Body of pancreas (tissue), 4 donors: ENCODE results near the gene SMURF2. TPM values are rescaled to one million over a fixed set of nuclear protein-coding genes. Genes with fewer than 3 reads are reported as not detected.

Source experiments
- ATAC-seq: fragments of 150-250 bp; one replicate; pipeline ENCODE4 v1.9.1; 2016
- DNase-seq, 4 donors: peaks; one replicate each; pipeline ENCODE4 v3.0.0-alpha.2; 2019
- H3K27ac ChIP-seq, 4 donors: fragments of 200-600 bp; sonication (generic); 1 replicate in 3 of 4; 2 replicates in 1 of 4; pipeline versions ENCODE4 v1.5.1 to v1.6.1; 2016 to 2019; ENCODE audit warnings: mild to moderate bottlenecking in 1 of 4, mixed read lengths in 1 of 4, moderate library complexity in 1 of 4
- H3K27me3 ChIP-seq, 2 donors: fragments of 200-600 bp; sonication (generic); one replicate each; pipeline ENCODE4 v1.6.0; 2016; ENCODE audit warnings: mild to moderate bottlenecking in 1 of 2
- H3K36me3 ChIP-seq, 2 donors: fragments of 200-600 bp; sonication (generic); replicated peaks in 1 of 2; 2 replicates each; pipeline ENCODE4 v1.5.1; 2016; ENCODE audit warnings: low read depth in 2 of 2; ENCODE audit not compliant: insufficient read depth in 1 of 2
- H3K4me1 ChIP-seq: fragments of 200-600 bp; sonication (generic); one replicate; pipeline ENCODE4 v1.6.0; 2016
- H3K4me3 ChIP-seq, 2 donors: fragments of 200-600 bp; sonication (generic); 1 replicate in 1 of 2; 2 replicates in 1 of 2; pipeline ENCODE4 v1.5.1; 2016 to 2019
- H3K9me3 ChIP-seq, 3 donors: fragments of 200-600 bp; sonication (generic); 1 replicate in 2 of 3; 2 replicates in 1 of 3; pipeline ENCODE4 v1.5.1; 2016
- POLR2A ChIP-seq, 3 donors: fragments of 450-650 bp; IDR thresholded peaks; one replicate each; pipeline ENCODE4 v1.6.1; 2016; ENCODE audit warnings: antibody characterized with exemption in 3 of 3, mild to moderate bottlenecking in 2 of 3
- WGBS, 2 donors: methylation state at CpG; one replicate each; pipeline ENCODE4 v1.1.5; 2017; 5-methylcytosine and 5-hydroxymethylcytosine counted together
- intact Hi-C: fragments of 100-400 bp; cut with DNase I; formaldehyde crosslinking; loops from one replicate; pipeline ENCODE4 v1.15.1; 2023
- total RNA-seq, 2 donors: library from RNA; depleted of rRNA; stranded (reverse); fragments of >200 nt; gene quantifications; one replicate each; pipeline ENCODE4 v1.1.0, GENCODE V29; 2016
- TF ChIP-seq, protein P1 (sequence below), 7 experiments: fragments of 450-650 bp in 4 of 7; fragments of 200-600 bp in 3 of 7; sonication (generic) in 3 of 7; IDR thresholded peaks; one replicate each; pipeline ENCODE4 v1.5.1; 2016 to 2019; ENCODE audit warnings: antibody characterized with exemption in 7 of 7

Gene SMURF2
- total RNA-seq, 2 donors from 2014 or later: 10.6 to 15.5 TPM

DNA sequence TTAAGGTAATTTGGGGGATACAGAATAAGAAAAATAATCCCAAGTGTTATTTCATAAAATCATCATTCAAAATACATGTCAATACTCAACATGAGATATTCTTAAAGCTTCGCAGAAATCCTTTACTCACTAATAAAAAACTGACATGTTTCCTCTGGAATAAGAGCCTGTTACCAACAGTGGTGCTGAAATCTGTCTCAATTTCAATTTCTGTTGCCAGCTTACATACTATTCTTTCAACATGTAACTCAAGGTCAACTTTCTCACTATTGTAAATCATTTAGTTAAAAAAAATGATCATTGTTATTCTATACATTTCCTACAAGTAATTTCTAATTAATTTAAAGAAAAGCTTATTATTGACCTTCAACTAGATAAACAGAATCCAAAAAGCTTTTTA, 87.5 kb downstream of the SMURF2 start:
- Histone ChIP-seq H3K27ac (no peak overlapping the region), H3K36me3 (peaks cover 0 to 20% of the 10 kb centered on the region in 2 donors), H3K4me1 (no peaks in the 10 kb centered on the region), H3K4me3 (no peak overlapping the region), H3K9me3 (no peaks in the 10 kb centered on the region), H3K27me3 (no peaks in the 10 kb centered on the region)
- 93 to 95% methylated on average over 1 of the region's 1 CpG for WGBS, 2 donors
- DNase-seq (no peak), ATAC-seq (no peak)
- intact Hi-C loops: no loop called here
- TF ChIP-seq, protein P1, sequence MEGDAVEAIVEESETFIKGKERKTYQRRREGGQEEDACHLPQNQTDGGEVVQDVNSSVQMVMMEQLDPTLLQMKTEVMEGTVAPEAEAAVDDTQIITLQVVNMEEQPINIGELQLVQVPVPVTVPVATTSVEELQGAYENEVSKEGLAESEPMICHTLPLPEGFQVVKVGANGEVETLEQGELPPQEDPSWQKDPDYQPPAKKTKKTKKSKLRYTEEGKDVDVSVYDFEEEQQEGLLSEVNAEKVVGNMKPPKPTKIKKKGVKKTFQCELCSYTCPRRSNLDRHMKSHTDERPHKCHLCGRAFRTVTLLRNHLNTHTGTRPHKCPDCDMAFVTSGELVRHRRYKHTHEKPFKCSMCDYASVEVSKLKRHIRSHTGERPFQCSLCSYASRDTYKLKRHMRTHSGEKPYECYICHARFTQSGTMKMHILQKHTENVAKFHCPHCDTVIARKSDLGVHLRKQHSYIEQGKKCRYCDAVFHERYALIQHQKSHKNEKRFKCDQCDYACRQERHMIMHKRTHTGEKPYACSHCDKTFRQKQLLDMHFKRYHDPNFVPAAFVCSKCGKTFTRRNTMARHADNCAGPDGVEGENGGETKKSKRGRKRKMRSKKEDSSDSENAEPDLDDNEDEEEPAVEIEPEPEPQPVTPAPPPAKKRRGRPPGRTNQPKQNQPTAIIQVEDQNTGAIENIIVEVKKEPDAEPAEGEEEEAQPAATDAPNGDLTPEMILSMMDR (IDR thresholded peaks at IDR 0.05): no peak
- TF ChIP-seq POLR2A (IDR thresholded peaks at IDR 0.05): no peak

DNA sequence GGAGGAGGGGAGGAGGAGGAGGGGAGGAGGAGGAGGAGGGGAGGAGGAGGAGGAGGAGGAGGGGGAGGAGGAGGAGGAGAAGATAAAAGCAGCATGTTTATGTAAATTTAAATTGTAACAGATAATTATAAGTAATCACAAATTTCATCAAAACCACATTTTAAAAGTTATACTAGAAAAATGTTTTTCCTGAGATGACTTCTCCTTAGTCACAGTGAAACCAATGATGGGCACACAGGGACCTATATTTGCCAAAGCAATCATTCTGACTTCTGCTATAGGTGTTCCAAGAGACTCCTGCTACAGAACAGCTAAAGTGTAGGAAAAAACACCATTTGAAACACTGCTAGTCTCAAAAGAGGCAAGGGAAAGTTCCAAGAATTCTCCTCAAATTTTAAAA, 88.9 kb downstream of the SMURF2 start:
- Histone ChIP-seq H3K4me3 (no peak overlapping the region), H3K36me3 (peaks cover 0 to 16% of the 10 kb centered on the region in 2 donors), H3K27ac (no peak overlapping the region), H3K9me3 (no peaks in the 10 kb centered on the region), H3K27me3 (no peaks in the 10 kb centered on the region), H3K4me1 (no peaks in the 10 kb centered on the region)
- DNase-seq: no peak
- intact Hi-C loops: no loop called here
- no peak for TF ChIP-seq POLR2A (IDR thresholded peaks at IDR 0.05)
- TF ChIP-seq, protein P1 (IDR thresholded peaks at IDR 0.05): no peak
- no peak for ATAC-seq

DNA sequence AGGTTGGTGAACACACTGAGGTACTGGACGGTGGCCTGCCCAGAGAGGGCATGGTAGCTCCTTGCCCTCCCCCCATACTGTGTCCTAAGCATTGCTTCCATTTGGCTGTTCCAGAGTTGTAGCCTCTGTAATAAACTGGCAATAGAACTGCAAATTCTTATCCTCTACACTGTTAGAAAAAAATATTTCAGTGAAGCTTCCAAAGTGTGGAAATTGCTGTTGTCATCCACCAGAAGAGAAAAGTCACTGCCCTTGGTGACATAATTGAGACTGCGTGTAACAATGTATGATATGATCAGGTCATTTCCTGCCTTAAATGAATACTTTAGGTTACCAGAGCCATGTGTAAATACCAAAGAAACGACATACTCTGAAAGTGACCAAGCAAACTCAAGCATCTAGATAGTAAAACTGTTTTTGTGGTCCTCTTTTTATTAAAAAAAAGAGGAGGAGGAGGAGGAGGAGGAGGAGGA, 89.4 kb downstream of the SMURF2 start:
- Histone ChIP-seq H3K36me3 (peaks cover 0 to 13% of the 10 kb centered on the region in 2 donors), H3K9me3 (no peaks in the 10 kb centered on the region), H3K27me3 (no peaks in the 10 kb centered on the region), H3K27ac (no peak overlapping the region), H3K4me3 (no peak overlapping the region), H3K4me1 (no peaks in the 10 kb centered on the region)
- WGBS, 2 donors: 68 to 77% methylated on average over 3 of the region's 3 CpGs
- no peak for ATAC-seq
- intact Hi-C loops: no loop called here
- TF ChIP-seq, protein P1 (IDR thresholded peaks at IDR 0.05): no peak
- no peak for DNase-seq

DNA sequence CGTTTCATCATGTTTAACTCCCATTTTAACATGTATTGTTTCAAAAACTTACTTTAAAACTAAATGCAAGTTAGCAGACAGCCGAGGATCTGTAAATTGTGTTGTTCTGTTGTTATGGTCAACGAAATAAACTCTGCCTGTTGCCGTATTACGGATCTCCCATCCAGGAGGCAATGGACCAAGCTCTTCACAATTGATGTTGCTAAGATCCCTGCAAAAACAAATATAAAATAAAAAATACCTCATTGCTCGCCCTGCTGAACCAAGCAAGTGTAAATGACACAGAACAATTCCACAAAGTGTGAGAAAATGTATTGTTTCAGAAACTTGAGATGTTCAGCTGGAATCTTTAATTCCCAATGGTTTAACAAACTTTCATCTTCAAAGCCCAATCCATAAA, 90.4 kb downstream of the SMURF2 start:
- no peaks in the 10 kb centered on the region for H3K27me3 ChIP-seq
- no peak for DNase-seq
- peaks cover 0 to 13% of the 10 kb centered on the region in 2 donors for H3K36me3 ChIP-seq
- intact Hi-C loops: no loop called here
- ATAC-seq: no peak
- H3K27ac ChIP-seq: no peak overlapping the region
- no peaks in the 10 kb centered on the region for H3K9me3 ChIP-seq
- no peaks in the 10 kb centered on the region for H3K4me1 ChIP-seq
- H3K4me3 ChIP-seq: no peak overlapping the region
- WGBS, 2 donors: 91 to 97% methylated on average over 6 of the region's 6 CpGs
- no peak for TF ChIP-seq POLR2A (IDR thresholded peaks at IDR 0.05)
- TF ChIP-seq, protein P1 (IDR thresholded peaks at IDR 0.05): no peak

DNA sequence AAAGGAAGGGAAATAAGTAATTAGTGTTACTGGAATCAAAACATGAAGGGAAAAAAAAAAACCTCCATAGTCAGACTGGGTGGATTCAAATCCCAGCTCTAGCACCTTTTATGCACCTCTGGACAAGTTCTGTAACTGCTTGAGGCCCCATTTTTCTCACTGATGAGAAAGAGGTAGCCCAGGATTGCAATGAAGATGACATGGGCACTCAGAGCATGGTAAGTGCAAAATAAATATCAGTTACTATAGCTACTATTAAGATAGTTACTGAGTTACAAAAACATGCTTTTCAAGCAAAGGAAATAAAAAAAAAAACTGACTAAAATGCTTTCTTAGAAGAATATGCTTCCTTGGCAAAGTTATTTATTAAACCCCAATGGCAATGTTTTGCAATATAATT, 96.5 kb downstream of the SMURF2 start:
- peaks cover 0 to 5% of the 10 kb centered on the region in 2 donors for H3K36me3 ChIP-seq
- intact Hi-C loops: no loop called here
- no peaks in the 10 kb centered on the region for H3K27me3 ChIP-seq
- no peaks in the 10 kb centered on the region for H3K4me1 ChIP-seq
- no peak overlapping the region for H3K27ac ChIP-seq
- no peaks in the 10 kb centered on the region for H3K9me3 ChIP-seq
- no peak for TF ChIP-seq POLR2A (IDR thresholded peaks at IDR 0.05)
- TF ChIP-seq, protein P1 (IDR thresholded peaks at IDR 0.05): no peak
- no peak overlapping the region for H3K4me3 ChIP-seq
- ATAC-seq (no peak), DNase-seq (no peak)
